ENCODE measurements around the gene ACP3.

- no peak for TF ChIP-seq CTCF (IDR thresholded peaks at IDR 0.05; ENCODE audit: poor library complexity)
- TF ChIP-seq EZH2 (IDR thresholded peaks at IDR 0.05; ENCODE audit: borderline replicate concordance): no peak
These were observed 33.8 kb upstream of the ACP3 start for GRCh38 chr3:132283440-132283839.

Measured in hepatocyte (in vitro differentiated cells).